Activated T-cell treated with anti-CD3 and anti-CD28 coated beads, Interleukin-2, amount 50 U/mL, for 72 hours (primary cell): ENCODE measurements around the gene EIF2D. TPM values are rescaled to one million over a fixed set of nuclear protein-coding genes. Genes with fewer than 3 reads are reported as not detected.
"Not testable (repeated sequence)": the region's sequence is repeated elsewhere in the genome, so short reads cannot be mapped to it uniquely, and the experiment has no call there.

Experiments
- ATAC-seq, 2 donors: fragments of 150-1000 bp; cut with Tn5 transposase; replicated peaks in 1 of 2; 2 replicates each; pipeline ENCODE4 v1.10.0; 2021; ENCODE audit warnings: moderate library complexity in 2 of 2, mild to moderate bottlenecking in 1 of 2
- DNase-seq, 2 donors: peaks; one replicate each; pipeline ENCODE4 v3.0.0; 2021 to 2022; ENCODE audit warnings: mixed read lengths in 1 of 2
- H3K27ac Mint-ChIP-seq: one replicate; pipeline ENCODE4 v1.8.0; 2022; ENCODE audit warnings: mild to moderate bottlenecking, moderate library complexity, mixed read lengths
- H3K27me3 Mint-ChIP-seq: one replicate; pipeline ENCODE4 v1.8.0; 2022; ENCODE audit warnings: low read depth, mixed read lengths
- H3K36me3 Mint-ChIP-seq, 2 donors: one replicate each; pipeline ENCODE4 v1.8.0; 2022; ENCODE audit warnings: mixed read lengths in 2 of 2, mild to moderate bottlenecking in 1 of 2; ENCODE audit not compliant: insufficient read depth in 2 of 2
- H3K4me1 Mint-ChIP-seq: one replicate; pipeline ENCODE4 v1.8.0; 2022; ENCODE audit warnings: low read depth, mixed read lengths
- H3K4me3 Mint-ChIP-seq, 2 donors: one replicate each; pipeline ENCODE4 v1.8.0; 2022; ENCODE audit warnings: mild to moderate bottlenecking in 2 of 2, mixed read lengths in 2 of 2, moderate library complexity in 2 of 2
- H3K9me3 Mint-ChIP-seq, 2 donors: one replicate each; pipeline ENCODE4 v1.8.0; 2022; ENCODE audit warnings: mixed read lengths in 2 of 2
- total RNA-seq, 2 donors: library from RNA; stranded (reverse); gene quantifications; one replicate each; pipeline ENCODE4 v1.2.3, GENCODE V29; 2022

Gene EIF2D
- total RNA-seq, 2 donors from 2014 or later: 129 to 158 TPM

DNA sequence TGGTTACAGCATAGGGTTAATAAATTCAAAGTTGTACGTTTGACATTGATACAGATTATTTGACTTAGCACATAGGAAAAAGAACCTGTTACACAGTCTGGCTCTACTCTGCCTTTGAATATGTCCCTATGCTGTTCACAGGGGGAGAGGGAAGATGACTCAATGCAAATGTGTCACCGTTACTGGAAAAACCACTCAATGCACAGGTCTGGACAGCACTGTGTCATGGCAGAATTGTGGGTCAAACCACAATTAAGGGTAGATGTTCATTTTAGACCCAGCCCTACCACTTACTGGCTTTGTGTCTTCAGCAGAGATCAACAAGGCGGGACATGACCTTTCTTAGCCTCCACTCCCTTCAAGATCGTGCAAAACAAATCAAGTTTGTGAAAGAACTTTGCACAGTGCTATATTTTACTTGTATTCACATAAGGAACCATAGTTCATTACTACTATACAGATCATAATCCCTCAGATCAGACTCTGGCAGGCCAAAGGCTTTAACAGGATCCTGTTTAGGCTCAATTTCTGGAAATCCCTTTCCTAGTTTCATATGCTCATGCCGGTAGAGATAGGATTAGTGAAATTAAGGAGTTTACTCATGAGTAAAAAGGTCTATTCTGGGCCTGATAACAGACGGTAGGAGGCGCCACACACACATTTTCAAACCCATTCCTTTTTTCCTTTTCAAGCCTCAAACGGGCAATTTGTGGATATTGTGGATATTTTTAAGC is 22.1 kb downstream of the EIF2D start:
- no peaks in the 10 kb centered on the region for H3K27me3 Mint-ChIP-seq
- H3K4me3 Mint-ChIP-seq: peak overlapping the region; percentile 80 to 89
- H3K36me3 Mint-ChIP-seq: peaks cover 16 to 54% of the 10 kb centered on the region in 2 donors
- peak overlapping the region; percentile 99 for H3K27ac Mint-ChIP-seq
- ATAC-seq (peak; percentile 92 to 96), DNase-seq (peak; percentile 79 to 82)
- H3K4me1 Mint-ChIP-seq: peaks cover 77% of the 10 kb centered on the region
- H3K9me3 Mint-ChIP-seq: no peaks in the 10 kb centered on the region

DNA sequence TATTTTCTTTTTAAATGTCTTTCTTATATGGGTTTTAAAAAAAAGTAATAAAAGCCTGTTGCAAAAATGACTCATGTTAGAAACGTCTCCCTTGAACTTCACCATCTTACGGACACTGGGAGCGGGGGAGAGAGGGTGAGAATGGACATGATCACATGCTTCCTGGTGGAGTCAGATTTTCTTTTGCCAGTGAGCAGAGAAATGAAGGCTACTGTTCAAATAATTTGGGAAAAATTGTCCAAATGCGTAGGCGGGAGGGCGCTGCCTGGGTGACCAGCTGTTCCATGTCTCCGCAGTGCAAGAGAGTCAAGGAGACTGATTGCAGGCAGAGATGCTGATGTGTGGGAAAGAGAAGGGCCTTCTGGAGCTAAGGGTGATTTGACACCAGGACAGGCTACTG is 23.1 kb downstream of the EIF2D start:
- no peak for DNase-seq
- ATAC-seq: no peak
- Mint-ChIP-seq H3K4me1 (peaks cover 85% of the 10 kb centered on the region), H3K27me3 (no peaks in the 10 kb centered on the region), H3K36me3 (peaks cover 14 to 56% of the 10 kb centered on the region in 2 donors), H3K27ac (peak overlapping the region; percentile 99), H3K9me3 (no peaks in the 10 kb centered on the region), H3K4me3 (peak overlapping the region; percentile 56 to 89)

DNA sequence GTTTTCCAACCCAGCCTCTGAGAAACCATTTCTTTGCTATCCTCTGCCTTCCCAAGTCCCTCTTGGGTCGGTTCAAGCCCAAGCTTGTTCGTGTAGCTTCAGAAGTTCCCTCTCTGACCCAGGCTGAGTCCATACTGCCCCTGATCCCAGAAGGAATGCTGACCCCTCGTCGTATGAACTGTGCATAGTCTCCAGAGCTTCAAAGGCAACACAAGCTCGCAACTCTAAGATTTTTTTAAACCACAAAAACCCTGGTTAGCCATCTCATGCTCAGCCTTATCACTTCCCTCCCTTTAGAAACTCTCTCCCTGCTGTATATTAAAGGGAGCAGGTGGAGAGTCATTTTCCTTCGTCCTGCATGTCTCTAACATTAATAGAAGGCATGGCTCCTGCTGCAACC is 23.8 kb downstream of the EIF2D start:
- Mint-ChIP-seq H3K27me3 (no peaks in the 10 kb centered on the region), H3K9me3 (no peaks in the 10 kb centered on the region)

DNA sequence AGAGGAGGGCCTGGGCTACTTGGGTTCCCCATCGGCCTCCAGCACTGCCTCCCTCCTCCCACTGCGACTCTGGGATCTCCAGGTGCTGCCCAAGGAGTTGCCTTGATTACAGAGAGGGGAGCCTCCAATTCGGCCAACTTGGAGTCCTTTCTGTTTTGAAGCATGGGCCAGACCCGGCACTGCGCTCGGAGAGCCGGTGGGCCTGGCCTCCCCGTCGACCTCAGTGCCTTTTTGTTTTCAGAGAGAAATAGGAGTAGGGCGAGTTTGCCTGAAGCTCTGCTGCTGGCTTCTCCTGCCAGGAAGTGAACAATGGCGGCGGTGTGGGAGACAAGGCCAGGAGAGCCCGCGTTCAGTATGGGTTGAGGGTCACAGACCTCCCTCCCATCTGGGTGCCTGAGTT is 24.4 kb downstream of the EIF2D start:
- Mint-ChIP-seq H3K36me3 (peaks cover 13 to 55% of the 10 kb centered on the region in 2 donors), H3K9me3 (no peaks in the 10 kb centered on the region), H3K27me3 (no peaks in the 10 kb centered on the region), H3K4me1 (peaks cover 98% of the 10 kb centered on the region), H3K27ac (peak overlapping the region; percentile 99), H3K4me3 (peak overlapping the region in 1 of 2 donors; percentile 48)
- DNase-seq: no peak
- no peak for ATAC-seq

More for the DNA sequence above, 23.8 kb downstream of the EIF2D start:
- H3K4me3 Mint-ChIP-seq: peak overlapping the region; percentile 56 to 89
- H3K36me3 Mint-ChIP-seq: peaks cover 15 to 57% of the 10 kb centered on the region in 2 donors
- H3K4me1 Mint-ChIP-seq: peaks cover 92% of the 10 kb centered on the region
- peak overlapping the region; percentile 99 for H3K27ac Mint-ChIP-seq
- ATAC-seq: no peak
- no peak for DNase-seq

DNA sequence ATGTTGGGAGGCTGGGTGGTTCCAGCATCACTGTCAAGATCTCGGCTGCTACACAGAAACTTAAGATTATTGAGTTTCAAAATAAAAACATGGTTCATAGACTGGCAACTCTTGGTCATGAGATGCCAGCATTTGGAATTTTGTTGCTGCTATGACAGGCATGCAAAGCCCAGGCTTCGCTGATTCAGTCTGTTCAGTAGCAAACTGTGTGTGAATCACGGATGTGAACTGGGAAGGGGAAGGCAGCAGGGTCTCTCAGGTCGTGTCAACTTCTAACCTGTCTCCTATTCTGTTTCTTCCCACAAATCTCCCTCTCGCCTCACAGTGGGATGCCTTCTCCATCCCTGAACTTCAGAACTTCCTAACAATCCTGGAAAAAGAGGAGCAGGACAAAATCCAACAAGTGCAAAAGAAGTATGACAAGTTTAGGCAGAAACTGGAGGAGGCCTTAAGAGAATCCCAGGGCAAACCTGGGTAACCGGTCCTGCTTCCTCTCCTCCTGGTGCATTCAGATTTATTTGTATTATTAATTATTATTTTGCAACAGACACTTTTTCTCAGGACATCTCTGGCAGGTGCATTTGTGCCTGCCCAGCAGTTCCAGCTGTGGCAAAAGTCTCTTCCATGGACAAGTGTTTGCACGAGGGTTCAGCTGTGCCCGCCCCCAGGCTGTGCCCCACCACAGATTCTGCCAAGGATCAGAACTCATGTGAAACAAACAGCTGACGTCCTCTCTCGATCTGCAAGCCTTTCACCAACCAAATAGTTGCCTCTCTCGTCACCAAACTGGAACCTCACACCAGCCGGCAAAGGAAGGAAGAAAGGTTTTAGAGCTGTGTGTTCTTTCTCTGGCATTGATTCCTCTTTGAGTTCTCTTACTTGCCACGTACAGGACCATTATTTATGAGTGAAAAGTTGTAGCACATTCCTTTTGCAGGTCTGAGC is 25.5 kb downstream of the EIF2D start:
- Mint-ChIP-seq H3K4me1 (peaks cover 99% of the 10 kb centered on the region), H3K4me3 (peak overlapping the region in 1 of 2 donors; percentile 48), H3K9me3 (no peaks in the 10 kb centered on the region), H3K36me3 (peaks cover 6 to 46% of the 10 kb centered on the region in 2 donors), H3K27me3 (no peaks in the 10 kb centered on the region), H3K27ac (peak overlapping the region; percentile 99)
- DNase-seq: no peak
- ATAC-seq: no peak

DNA sequence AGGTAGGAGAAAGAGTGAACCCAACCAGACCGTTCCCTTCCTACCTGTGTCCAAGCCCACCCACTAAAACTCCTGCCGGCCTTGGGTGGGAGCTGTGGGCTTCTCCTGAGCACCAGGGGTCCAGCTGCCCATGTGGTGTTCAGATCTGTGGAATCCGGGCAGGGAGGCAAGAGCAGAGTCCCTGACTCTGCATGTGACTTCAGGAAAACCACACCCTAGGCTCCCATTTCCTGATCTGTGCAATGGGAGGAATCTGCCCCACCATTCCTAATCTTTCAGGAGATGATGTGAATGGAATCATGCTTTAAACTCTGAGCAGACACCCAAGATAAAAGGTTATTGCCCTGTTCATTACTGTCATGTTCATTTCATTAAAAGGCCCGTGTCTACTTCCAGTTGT is 27.6 kb downstream of the EIF2D start:
- H3K9me3 Mint-ChIP-seq: peaks cover 2% of the 10 kb centered on the region in 2 donors
- DNase-seq (no peak), ATAC-seq (no peak)
- H3K27ac Mint-ChIP-seq: peak overlapping the region; percentile 29
- H3K36me3 Mint-ChIP-seq: peaks cover 22 to 54% of the 10 kb centered on the region in 2 donors
- no peak overlapping the region for H3K4me3 Mint-ChIP-seq
- H3K4me1 Mint-ChIP-seq: peaks cover 99% of the 10 kb centered on the region
- H3K27me3 Mint-ChIP-seq: no peaks in the 10 kb centered on the region

DNA sequence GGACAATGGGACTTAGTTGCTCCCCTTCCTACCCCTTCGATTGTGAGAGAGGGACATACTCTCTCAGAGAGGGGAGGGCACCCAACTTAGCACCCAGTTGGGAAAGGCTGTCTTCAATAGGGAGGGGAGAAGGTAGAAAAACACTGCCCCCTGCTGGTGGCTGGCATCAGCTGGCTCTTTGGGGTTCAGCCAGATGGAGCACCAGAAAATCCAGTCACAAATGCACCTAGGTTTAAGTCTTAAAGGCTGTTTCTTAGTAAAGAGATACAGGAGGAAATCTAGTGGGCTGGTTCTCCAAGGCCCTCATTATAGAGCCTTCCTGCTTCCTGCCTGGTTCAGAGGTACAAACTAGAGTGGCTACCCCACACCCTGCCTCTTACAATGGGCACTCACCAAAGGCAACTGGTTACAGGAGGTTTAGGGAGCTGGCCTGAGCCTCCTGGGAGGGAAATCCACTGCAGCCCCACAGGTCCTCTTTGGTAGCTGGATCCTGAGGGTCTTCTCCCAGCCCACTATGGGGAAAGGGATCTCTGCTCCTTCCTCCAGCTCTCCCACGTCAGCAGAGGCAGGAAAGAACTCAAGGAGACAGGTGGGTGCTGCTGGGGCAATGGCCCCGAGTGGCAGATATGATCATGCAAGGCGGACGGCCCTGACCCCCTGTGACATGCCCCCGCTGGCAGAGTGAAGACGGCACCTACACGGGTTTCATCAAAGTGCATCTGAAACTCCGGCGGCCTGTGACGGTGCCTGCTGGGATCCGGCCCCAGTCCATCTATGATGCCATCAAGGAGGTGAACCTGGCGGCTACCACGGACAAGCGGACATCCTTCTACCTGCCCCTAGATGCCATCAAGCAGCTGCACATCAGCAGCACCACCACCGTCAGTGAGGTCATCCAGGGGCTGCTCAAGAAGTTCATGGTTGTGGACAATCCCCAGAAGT is 28.3 kb downstream of the EIF2D start:
- H3K4me3 Mint-ChIP-seq: peak overlapping the region; percentile 87 to 97

DNA sequence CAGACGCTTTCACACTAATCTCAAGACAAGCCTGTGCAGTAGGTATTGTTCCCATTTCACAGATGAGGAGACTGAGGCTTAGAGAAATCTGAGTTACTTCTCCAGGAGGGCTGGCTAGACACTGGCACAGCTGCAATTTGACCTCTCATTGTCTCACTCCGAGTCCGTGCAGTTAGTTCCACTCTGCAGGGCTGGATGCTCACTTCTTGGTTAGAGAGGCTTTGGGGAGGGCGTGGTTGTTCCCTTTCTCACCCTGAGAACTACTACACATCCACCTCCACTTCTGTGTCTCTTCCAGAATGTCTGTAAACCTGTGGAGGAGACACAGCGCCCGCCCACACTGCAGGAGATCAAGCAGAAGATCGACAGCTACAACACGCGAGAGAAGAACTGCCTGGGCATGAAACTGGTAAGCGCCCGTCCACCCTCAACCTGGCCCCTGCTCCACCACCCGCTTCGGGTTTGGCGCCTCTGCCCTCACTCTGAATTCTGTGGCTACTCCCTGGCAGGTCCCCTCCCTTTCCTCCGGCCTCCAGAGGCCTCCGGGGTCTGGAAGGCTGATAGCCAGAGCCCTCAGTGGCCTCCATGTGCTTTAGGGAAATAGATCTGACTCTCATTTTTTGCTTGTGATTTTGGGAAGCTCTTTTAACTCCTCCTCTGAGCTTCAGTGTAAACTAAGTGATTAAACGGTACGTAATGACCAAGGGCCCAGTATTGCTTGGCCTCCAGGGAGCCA is 29.1 kb downstream of the EIF2D start:
- Mint-ChIP-seq H3K27ac (peak overlapping the region; percentile 100), H3K4me3 (peak overlapping the region; percentile 87 to 97), H3K9me3 (peaks cover 2% of the 10 kb centered on the region in 2 donors), H3K4me1 (peaks cover 99% of the 10 kb centered on the region), H3K36me3 (peaks cover 23 to 47% of the 10 kb centered on the region in 2 donors), H3K27me3 (no peaks in the 10 kb centered on the region)
- ATAC-seq: peak in 1 of 2 donors; percentile 8
- peak; percentile 56 to 68 for DNase-seq

More for the DNA sequence above, 28.3 kb downstream of the EIF2D start:
- Mint-ChIP-seq H3K36me3 (peaks cover 20 to 49% of the 10 kb centered on the region in 2 donors), H3K27me3 (no peaks in the 10 kb centered on the region), H3K4me1 (peaks cover 99% of the 10 kb centered on the region), H3K27ac (peak overlapping the region; percentile 100), H3K9me3 (peaks cover 2% of the 10 kb centered on the region in 2 donors)
- ATAC-seq (peak; percentile 23 to 36), DNase-seq (peak; percentile 85 to 90)

DNA sequence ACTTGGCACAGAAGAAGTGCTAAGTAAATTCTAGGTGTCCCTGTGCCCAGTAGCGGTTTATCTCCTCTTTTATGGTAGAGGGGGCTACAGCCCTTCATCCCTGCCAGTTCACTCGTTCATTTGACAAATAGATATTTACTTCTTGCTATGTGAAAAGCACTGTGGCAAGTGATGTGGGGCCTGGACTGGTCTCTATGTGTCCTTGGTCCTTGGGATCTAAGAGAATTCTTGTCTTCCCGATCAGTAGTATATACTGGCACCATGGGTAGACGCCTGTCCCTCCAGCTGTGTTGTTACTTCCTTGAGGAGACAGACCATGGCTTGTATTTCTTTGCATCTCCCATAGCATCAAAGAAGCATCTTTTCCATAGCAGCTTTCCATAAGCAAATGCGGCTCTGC is 29.7 kb downstream of the EIF2D start:
- peak overlapping the region; percentile 87 to 97 for H3K4me3 Mint-ChIP-seq
- H3K36me3 Mint-ChIP-seq: peaks cover 23 to 46% of the 10 kb centered on the region in 2 donors
- H3K9me3 Mint-ChIP-seq: peaks cover 2% of the 10 kb centered on the region in 2 donors
- H3K4me1 Mint-ChIP-seq: peaks cover 99% of the 10 kb centered on the region
- DNase-seq: no peak
- peak overlapping the region; percentile 100 for H3K27ac Mint-ChIP-seq
- ATAC-seq: no peak
- H3K27me3 Mint-ChIP-seq: no peaks in the 10 kb centered on the region

DNA sequence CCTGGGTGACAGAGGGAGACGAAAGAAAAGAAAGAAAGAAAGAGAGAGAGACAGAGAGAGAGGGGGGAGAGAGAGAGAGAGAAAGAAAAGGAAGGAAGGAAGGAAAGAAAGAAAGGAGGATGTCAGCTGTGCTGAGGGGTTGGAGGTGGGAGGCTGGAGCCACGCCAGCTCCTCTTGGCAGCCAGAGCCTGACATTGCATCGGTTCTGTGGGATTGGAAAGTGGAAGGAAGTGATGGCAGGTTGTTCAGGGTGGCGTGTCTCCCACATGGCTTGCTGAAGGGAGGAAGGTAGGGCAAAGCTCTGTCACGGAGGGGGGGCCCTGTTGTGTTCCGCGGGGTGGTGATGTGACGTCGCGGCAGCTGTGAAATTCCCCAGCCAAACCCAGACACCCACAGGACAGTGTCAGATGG is 30.7 kb downstream of the EIF2D start:
- peak; percentile 63 to 65 for DNase-seq
- H3K36me3 Mint-ChIP-seq: peaks cover 23 to 39% of the 10 kb centered on the region in 2 donors
- no peak for ATAC-seq

DNA sequence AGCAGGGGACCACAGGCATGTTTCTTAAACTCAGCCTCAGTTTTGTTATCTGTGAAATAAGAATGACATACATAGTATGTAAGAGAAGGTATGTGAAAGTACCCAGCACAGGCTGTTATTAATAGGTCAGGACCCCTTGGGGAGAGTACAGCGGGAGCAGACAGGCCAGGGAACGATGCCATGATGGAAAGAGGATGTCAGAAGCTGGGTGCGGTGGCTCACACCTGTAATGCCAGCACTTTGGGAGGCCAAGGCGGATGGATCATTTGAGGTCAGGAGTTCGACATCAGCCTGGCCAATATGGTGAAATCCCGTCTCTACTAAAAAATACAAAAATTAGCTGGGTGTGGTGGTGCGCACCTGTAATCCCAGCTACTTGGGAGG is 31.2 kb downstream of the EIF2D start:
- Mint-ChIP-seq H3K4me1 (peaks cover 99% of the 10 kb centered on the region), H3K4me3 (peak overlapping the region; percentile 87 to 97), H3K27ac (peak overlapping the region; percentile 100), H3K36me3 (peaks cover 27 to 43% of the 10 kb centered on the region in 2 donors)
- not testable (repeated sequence) for H3K27me3 Mint-ChIP-seq, ATAC-seq, DNase-seq, H3K9me3 Mint-ChIP-seq

More for the DNA sequence above, 30.7 kb downstream of the EIF2D start:
- Mint-ChIP-seq H3K27me3 (no peaks in the 10 kb centered on the region), H3K4me3 (peak overlapping the region; percentile 87 to 97), H3K4me1 (peaks cover 99% of the 10 kb centered on the region), H3K9me3 (peaks cover 2% of the 10 kb centered on the region in 2 donors), H3K27ac (peak overlapping the region; percentile 100)
